HG03575 (cell line): ENCODE results near the gene POLG.
A peak's percentile ranks its signal among the peaks of the same experiment; 100 is the strongest.

Experiments
- ATAC-seq: cut with Tn5 transposase; IDR thresholded peaks from one replicate; pipeline ENCODE4 v1.9.1; 2021; ENCODE audit not compliant: unreplicated experiment, insufficient number of reproducible peaks, low FRiP score; ENCODE audit errors: extremely low read depth

Gene POLG

GRCh38 chr15:89334510-89335297 lies at the start of gene POLG:
Gene POLG (minus strand): TSS chr15:89334824. CDS start chr15:89333754, 1,070 bp downstream.
- ATAC-seq, result peak; percentile 60

GRCh38 chr15:89384176-89384604 lies 49.6 kb upstream of the POLG start:
- no peak for ATAC-seq

- ATAC-seq, result no peak
Measured at GRCh38 chr15:89383365-89384175, 48.9 kb upstream of the POLG start.

GRCh38 chr15:89381888-89382686 lies 47.5 kb upstream of the POLG start:
- ATAC-seq, result no peak

GRCh38 chr15:89381331-89381730 lies 46.7 kb upstream of the POLG start:
- ATAC-seq, result no peak

GRCh38 chr15:89379818-89380217 lies 45.2 kb upstream of the POLG start:
- ATAC-seq, result no peak

GRCh38 chr15:89379251-89379695 lies 44.6 kb upstream of the POLG start:
- ATAC-seq, result no peak

- ATAC-seq, result no peak
Measured at GRCh38 chr15:89378296-89379151, 43.9 kb upstream of the POLG start.

- no peak for ATAC-seq
Measured at GRCh38 chr15:89377842-89378295, 43.2 kb upstream of the POLG start.

GRCh38 chr15:89377024-89377841 lies 42.6 kb upstream of the POLG start:
- ATAC-seq, result no peak

GRCh38 chr15:89376388-89376787 lies 41.8 kb upstream of the POLG start:
- no peak for ATAC-seq

GRCh38 chr15:89375093-89376005 lies 40.7 kb upstream of the POLG start:
- no peak for ATAC-seq

- ATAC-seq, result no peak
Measured at GRCh38 chr15:89374086-89374981, 39.7 kb upstream of the POLG start.

GRCh38 chr15:89372069-89372935 lies 37.7 kb upstream of the POLG start:
- ATAC-seq, result no peak
